ENCODE measurements around the gene PIK3CA. TPM values are rescaled to one million over a fixed set of nuclear protein-coding genes. Genes with fewer than 3 reads are reported as not detected.
"Not testable (repeated sequence)": the region's sequence is repeated elsewhere in the genome, so short reads cannot be mapped to it uniquely, and the experiment has no call there.

Gene PIK3CA
- total RNA-seq, 1 donor from 2014 or later: 18.9 TPM

- Mint-ChIP-seq H3K4me3 (no peak overlapping the region), H3K27ac (no peak overlapping the region), H3K4me1 (ENCODE audit: low read depth) (peaks cover 6% of the 10 kb centered on the region), H3K36me3 (ENCODE audit: low read depth) (peaks cover 27% of the 10 kb centered on the region), H3K9me3 (no peaks in the 10 kb centered on the region), H3K27me3 (ENCODE audit: insufficient read depth) (no peaks in the 10 kb centered on the region)
- intact Hi-C loops (cut with micrococcal nuclease): no loop called here
- no peak for DNase-seq (ENCODE audit: low spot score)
These were observed 84.9 kb downstream of the PIK3CA start for GRCh38 chr3:179233043-179233442.

DNA sequence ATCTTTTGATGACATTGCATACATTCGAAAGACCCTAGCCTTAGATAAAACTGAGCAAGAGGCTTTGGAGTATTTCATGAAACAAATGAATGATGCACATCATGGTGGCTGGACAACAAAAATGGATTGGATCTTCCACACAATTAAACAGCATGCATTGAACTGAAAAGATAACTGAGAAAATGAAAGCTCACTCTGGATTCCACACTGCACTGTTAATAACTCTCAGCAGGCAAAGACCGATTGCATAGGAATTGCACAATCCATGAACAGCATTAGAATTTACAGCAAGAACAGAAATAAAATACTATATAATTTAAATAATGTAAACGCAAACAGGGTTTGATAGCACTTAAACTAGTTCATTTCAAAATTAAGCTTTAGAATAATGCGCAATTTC lies 86.0 kb downstream of the PIK3CA start:
- DNase-seq (ENCODE audit: low spot score): no peak
- H3K27ac Mint-ChIP-seq: no peak overlapping the region
- intact Hi-C loops (cut with micrococcal nuclease): no loop called here
- peaks cover 27% of the 10 kb centered on the region for H3K36me3 Mint-ChIP-seq (ENCODE audit: low read depth)
- H3K4me3 Mint-ChIP-seq: no peak overlapping the region
- H3K9me3 Mint-ChIP-seq: no peaks in the 10 kb centered on the region
- peaks cover 6% of the 10 kb centered on the region for H3K4me1 Mint-ChIP-seq (ENCODE audit: low read depth)
- no peaks in the 10 kb centered on the region for H3K27me3 Mint-ChIP-seq (ENCODE audit: insufficient read depth)

GRCh38 chr3:179236669-179237301 lies 88.6 kb downstream of the PIK3CA start:
- H3K36me3 Mint-ChIP-seq (ENCODE audit: low read depth): peaks cover 14% of the 10 kb centered on the region
- intact Hi-C loops (cut with micrococcal nuclease): no loop called here
- no peak for DNase-seq (ENCODE audit: low spot score)
- H3K27ac Mint-ChIP-seq: no peak overlapping the region
- no peaks in the 10 kb centered on the region for H3K9me3 Mint-ChIP-seq
- H3K4me1 Mint-ChIP-seq (ENCODE audit: low read depth): peaks cover 6% of the 10 kb centered on the region
- no peaks in the 10 kb centered on the region for H3K27me3 Mint-ChIP-seq (ENCODE audit: insufficient read depth)
- H3K4me3 Mint-ChIP-seq: no peak overlapping the region

DNA sequence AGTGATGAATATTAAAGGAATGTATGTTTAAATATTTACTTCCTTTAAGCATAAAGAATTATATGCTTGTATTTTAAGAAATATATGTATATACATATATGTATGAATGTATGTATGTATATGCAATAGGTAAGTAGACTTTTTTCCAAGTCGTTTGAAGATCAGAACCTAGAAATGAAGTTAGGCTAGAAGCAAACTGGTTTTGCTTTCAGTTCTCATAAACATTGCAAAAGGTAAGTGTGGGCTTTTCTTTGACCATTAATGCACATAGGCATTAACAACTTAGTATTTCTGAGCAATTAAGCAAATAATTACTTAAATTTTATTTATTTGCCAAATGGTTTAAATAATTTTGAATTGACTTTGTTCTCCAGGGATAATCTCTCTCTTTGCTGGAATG lies 92.1 kb downstream of the PIK3CA start:
- H3K27ac Mint-ChIP-seq; H3K27me3 Mint-ChIP-seq (ENCODE audit: insufficient read depth); H3K4me3 Mint-ChIP-seq; H3K9me3 Mint-ChIP-seq; DNase-seq (ENCODE audit: low spot score); intact Hi-C loops (cut with micrococcal nuclease); H3K36me3 Mint-ChIP-seq (ENCODE audit: low read depth); H3K4me1 Mint-ChIP-seq (ENCODE audit: low read depth): not testable (repeated sequence)

- H3K4me3 Mint-ChIP-seq; intact Hi-C loops (cut with micrococcal nuclease); DNase-seq (ENCODE audit: low spot score); H3K27ac Mint-ChIP-seq; H3K27me3 Mint-ChIP-seq (ENCODE audit: insufficient read depth); H3K4me1 Mint-ChIP-seq (ENCODE audit: low read depth); H3K36me3 Mint-ChIP-seq (ENCODE audit: low read depth); H3K9me3 Mint-ChIP-seq: not testable (repeated sequence)
These were observed 94.7 kb downstream of the PIK3CA start for GRCh38 chr3:179242859-179243258.

DNA sequence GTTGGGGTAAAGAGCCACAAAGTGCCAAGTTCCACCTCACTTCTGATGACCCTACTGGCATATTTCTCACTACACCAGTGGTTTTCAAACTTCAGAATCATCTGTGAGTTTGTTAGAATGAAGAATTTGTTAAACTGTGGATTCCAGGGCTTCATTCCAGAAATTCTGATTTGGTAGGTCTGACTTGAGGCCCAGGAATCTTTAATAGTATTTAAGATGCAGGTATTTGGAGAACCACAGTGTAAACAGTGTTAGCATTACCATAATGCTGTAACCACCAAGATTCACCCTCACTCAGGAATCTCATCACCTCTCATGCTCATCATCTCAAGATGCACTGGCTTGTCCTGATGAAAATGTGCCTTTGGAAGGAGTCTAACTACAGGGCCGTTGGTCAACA lies 96.7 kb downstream of the PIK3CA start:
- Mint-ChIP-seq H3K27ac (no peak overlapping the region), H3K36me3 (ENCODE audit: low read depth) (no peaks in the 10 kb centered on the region), H3K4me1 (ENCODE audit: low read depth) (no peaks in the 10 kb centered on the region), H3K27me3 (ENCODE audit: insufficient read depth) (no peaks in the 10 kb centered on the region), H3K4me3 (no peak overlapping the region), H3K9me3 (no peaks in the 10 kb centered on the region)
- no peak for DNase-seq (ENCODE audit: low spot score)
- intact Hi-C loops (cut with micrococcal nuclease): no loop called here

DNA sequence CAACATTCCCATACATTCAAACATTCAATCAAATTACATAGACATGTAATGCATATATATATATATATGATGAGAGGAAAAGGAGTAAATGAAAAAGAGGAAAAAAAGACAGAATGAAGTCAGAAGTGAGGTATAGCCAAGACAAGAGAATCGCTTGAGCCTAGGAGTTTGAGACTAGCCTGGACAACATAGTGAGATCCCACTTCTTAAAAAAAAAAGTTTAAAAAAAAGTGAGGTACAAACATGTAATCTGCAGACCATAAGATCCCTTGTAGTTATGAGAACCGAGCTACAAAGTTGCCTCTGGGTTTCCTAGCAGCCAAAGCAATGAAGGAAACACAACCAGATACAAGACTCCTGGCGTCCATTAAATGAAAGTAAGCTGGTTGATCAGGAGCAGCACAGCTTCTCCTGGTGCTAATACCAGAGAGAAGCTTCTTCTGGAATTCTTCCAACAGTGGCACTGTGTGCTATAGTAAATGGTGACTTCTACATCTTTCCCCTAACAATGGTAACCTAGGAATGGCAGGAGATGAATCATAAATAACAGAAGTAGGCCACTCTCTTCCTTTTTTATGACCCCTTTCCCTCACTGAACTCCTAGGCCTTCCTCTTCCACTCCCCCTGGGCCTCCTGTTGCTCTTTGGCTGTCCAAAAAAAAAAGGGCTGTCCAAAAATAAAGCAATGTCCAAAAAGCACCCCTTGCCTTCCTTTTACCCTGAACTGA lies 99.3 kb downstream of the PIK3CA start:
- no peaks in the 10 kb centered on the region for H3K27me3 Mint-ChIP-seq (ENCODE audit: insufficient read depth)
- H3K36me3 Mint-ChIP-seq (ENCODE audit: low read depth): no peaks in the 10 kb centered on the region
- no peak for DNase-seq (ENCODE audit: low spot score)
- no peaks in the 10 kb centered on the region for H3K9me3 Mint-ChIP-seq
- no peak overlapping the region for H3K27ac Mint-ChIP-seq
- no peak overlapping the region for H3K4me3 Mint-ChIP-seq
- no peaks in the 10 kb centered on the region for H3K4me1 Mint-ChIP-seq (ENCODE audit: low read depth)
- intact Hi-C loops (cut with micrococcal nuclease): no loop called here

DNA sequence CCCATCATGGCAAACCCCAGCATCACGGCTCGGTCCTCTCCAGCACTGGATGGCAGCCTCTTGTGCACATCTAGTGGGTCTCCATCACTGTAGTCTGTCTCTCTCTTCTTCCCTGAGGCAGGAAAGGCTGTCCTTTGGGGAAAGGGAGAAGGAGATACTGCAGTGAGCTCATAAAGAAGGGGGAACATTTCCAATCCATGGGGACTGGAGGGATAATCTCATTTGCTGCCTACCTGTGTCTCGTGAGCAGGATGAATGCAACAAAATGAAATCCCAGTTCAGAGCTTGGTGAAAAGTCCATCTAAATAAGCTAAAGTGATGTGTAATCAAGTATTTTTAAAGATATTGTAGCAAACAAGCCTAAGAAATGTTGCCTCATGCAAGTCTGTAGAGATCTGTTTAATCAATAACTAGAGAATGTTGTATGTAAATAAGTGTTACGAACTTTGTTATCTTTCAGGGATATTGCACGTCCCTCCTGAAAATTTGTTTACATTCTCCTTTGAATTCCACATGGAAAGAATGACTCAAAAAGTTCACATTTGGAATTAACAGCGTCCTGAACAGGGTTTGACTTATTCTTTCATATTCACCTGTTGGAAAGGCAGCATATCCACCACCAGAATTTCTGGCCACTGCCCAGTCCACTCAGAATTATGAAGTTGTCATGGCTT lies 102.8 kb downstream of the PIK3CA start, which contains the start of gene KCNMB3:
Gene KCNMB3 (minus strand): TSS at position 312 of the 674 bp plus-strand sequence. CDS start 124 bp downstream, at position 188.
- intact Hi-C loops (cut with micrococcal nuclease): no loop called here
- H3K4me3 Mint-ChIP-seq: no peak within 1 kb of the TSS
- no peaks in the 10 kb centered on the region for H3K4me1 Mint-ChIP-seq (ENCODE audit: low read depth)
- H3K27ac Mint-ChIP-seq: no peak within 1 kb of the TSS
- H3K36me3 Mint-ChIP-seq (ENCODE audit: low read depth): no peaks in the 10 kb centered on the region
- peaks cover 3% of the 10 kb centered on the region for H3K27me3 Mint-ChIP-seq (ENCODE audit: insufficient read depth)
- no peak for DNase-seq (ENCODE audit: low spot score)
- H3K9me3 Mint-ChIP-seq: no peaks in the 10 kb centered on the region

DNA sequence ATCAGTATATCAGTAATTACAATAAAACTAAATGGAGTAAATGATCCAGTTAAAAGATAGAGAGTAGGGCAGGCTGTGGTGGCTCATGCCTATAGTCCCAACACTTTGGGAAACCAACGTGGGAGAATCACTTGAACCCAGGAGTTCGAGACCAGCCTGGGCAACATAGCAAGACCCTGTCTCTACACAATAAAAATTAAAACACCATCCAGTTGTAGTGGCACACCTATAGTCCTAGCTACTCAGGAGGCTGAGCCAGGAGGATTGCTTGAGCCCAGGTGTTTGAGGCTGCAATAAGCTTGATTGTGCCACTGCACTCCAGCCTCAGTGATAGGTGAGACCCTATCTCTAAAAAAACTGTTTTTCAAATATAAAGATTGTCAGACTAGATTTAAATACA lies 108.7 kb downstream of the PIK3CA start:
- intact Hi-C loops (cut with micrococcal nuclease): no loop called here
- H3K4me3 Mint-ChIP-seq: no peak overlapping the region
- no peak overlapping the region for H3K27ac Mint-ChIP-seq
- DNase-seq (ENCODE audit: low spot score): no peak
- peaks cover 14% of the 10 kb centered on the region for H3K27me3 Mint-ChIP-seq (ENCODE audit: insufficient read depth)
- peaks cover 13% of the 10 kb centered on the region for H3K4me1 Mint-ChIP-seq (ENCODE audit: low read depth)
- no peaks in the 10 kb centered on the region for H3K9me3 Mint-ChIP-seq
- H3K36me3 Mint-ChIP-seq (ENCODE audit: low read depth): no peaks in the 10 kb centered on the region

DNA sequence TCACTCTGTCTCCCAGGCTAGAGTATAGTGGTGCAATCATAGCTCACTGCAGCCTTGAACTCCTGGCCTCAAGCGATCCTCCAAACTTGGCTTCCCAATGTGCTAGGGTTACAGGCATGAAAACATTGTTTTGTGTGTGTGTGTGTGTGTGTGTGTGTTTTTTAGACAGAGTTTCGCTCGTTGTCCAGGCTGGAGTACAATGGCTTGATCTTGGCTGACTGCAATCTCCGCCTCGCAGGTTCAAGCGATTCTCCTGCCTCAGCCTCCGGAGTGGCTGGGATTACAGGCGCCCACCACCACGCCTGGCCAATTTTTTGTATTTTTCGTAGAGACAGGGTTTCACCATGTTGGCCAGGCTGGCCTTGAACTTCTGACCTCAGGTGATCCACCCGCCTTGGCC lies 109.6 kb downstream of the PIK3CA start:
- H3K4me1 Mint-ChIP-seq (ENCODE audit: low read depth): peaks cover 13% of the 10 kb centered on the region
- H3K27ac Mint-ChIP-seq; DNase-seq (ENCODE audit: low spot score); H3K4me3 Mint-ChIP-seq; H3K36me3 Mint-ChIP-seq (ENCODE audit: low read depth); intact Hi-C loops (cut with micrococcal nuclease); H3K9me3 Mint-ChIP-seq: not testable (repeated sequence)
- peaks cover 14% of the 10 kb centered on the region for H3K27me3 Mint-ChIP-seq (ENCODE audit: insufficient read depth)

DNA sequence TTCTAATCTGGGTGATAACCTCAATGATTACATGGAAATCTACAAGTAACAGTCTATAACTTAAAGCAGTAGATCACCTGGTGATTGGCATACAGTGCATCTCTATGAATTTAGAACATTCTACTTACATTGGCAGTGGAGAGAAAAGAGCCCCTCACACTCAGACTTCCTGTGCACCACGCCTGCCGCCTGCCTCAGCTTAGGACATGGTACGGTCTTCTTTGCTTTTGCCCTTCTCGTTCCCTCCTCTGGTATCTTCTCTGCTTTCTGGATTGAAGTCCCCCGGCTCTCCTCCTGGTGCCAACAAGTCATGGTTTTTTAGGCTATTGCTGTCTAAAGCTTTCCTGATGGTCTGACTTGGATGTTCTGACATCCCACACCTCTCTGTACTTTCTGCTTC lies 110.7 kb downstream of the PIK3CA start:
- no peaks in the 10 kb centered on the region for H3K9me3 Mint-ChIP-seq
- DNase-seq (ENCODE audit: low spot score): no peak
- no peak overlapping the region for H3K27ac Mint-ChIP-seq
- peaks cover 13% of the 10 kb centered on the region for H3K4me1 Mint-ChIP-seq (ENCODE audit: low read depth)
- no peaks in the 10 kb centered on the region for H3K36me3 Mint-ChIP-seq (ENCODE audit: low read depth)
- peaks cover 14% of the 10 kb centered on the region for H3K27me3 Mint-ChIP-seq (ENCODE audit: insufficient read depth)
- H3K4me3 Mint-ChIP-seq: no peak overlapping the region
- intact Hi-C loops (cut with micrococcal nuclease): no loop called here

DNA sequence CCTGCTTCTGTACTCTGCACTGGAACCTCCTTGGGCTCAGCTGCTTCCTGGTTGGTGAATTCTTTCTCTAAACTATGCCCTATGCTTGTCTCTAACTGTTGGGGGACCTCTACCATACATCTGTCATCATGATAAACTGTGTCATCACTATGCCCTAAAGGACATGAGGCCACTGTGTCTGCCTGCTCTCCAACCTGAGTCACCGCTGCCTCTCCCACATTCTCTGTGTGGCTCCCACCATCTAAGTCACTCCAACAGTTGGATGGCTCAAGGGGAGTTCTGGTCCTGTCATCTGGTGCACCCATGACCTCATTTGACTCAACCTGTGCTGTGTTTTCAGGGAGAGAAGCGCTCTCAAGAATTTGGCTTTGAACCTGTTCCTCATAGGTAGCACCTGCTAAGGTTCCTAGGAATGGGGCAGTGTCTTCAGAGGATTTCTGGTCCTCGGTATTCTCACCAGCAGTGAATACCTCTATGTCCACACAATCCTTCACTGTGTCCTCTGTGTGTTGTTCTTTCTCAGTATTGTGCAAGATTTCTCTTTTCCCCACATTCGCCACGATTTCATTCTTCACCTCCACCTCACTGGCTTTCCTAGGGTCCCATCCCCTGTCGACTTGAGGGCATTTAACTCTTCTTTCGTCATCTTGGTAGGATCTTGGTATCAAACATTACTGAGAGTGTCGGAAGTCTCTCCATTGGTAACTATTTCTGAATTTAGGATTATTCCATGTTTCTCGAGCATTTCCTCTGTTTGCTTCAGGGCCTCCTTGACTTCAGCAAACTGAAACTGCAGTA lies 112.0 kb downstream of the PIK3CA start:
- not testable (repeated sequence) for DNase-seq (ENCODE audit: low spot score); H3K36me3 Mint-ChIP-seq (ENCODE audit: low read depth); H3K27ac Mint-ChIP-seq; H3K9me3 Mint-ChIP-seq
- peaks cover 13% of the 10 kb centered on the region for H3K4me1 Mint-ChIP-seq (ENCODE audit: low read depth)
- H3K27me3 Mint-ChIP-seq (ENCODE audit: insufficient read depth): peaks cover 13% of the 10 kb centered on the region
- H3K4me3 Mint-ChIP-seq: peak overlapping the region; percentile 21
- intact Hi-C loops (cut with micrococcal nuclease): loop anchor here (5.0 kb wide), 2 partner anchors 57 to 243 kb away; no protein-coding TSS in a partner anchor

Measured in activated T-helper 1 cell treated with anti-CD3 and anti-CD28 coated beads, Interleukin-12 subunit alpha, Interleukin-12 subunit beta, Interleukin-2, Interleukin-4 antibody, amounts not matched to agents 30 ng/mL and 10 ng/mL and 1 ng/mL, durations not matched to agents 14 hours and 24 hours and 36 hours (primary cell).